SK-N-SH (cell line): Measurements from ENCODE around the gene DOC2A. TPM values are rescaled to one million over a fixed set of nuclear protein-coding genes. Genes with fewer than 3 reads are reported as not detected.

ENCODE experiments used
- CTCF ChIA-PET: fragments of 300-600, 350-600 bp; formaldehyde crosslinking; extraction: SDS; loops from one replicate; lab custom pipeline; 2021; lab: Yijun Ruan, JAX
- POLR2A ChIA-PET: fragments of 350-600 bp; sonication (Branson Sonifier 250); formaldehyde crosslinking; extraction: SDS; loops from one replicate; lab custom pipeline; 2020; ENCODE audit warnings: antibody characterized with exemption, inconsistent platforms; lab: Yijun Ruan, JAX
- DNase-seq: peaks from one replicate; pipeline ENCODE4 v3.0.0; 2012
- H2AFZ ChIP-seq: fragments of 200-600 bp; sonication (generic); 2 replicates; pipeline ENCODE4 v1.8.1; 2016; ENCODE audit warnings: antibody characterized with exemption, mild to moderate bottlenecking, low read depth
- H3F3A ChIP-seq: fragments of 200-600 bp; sonication (generic); replicated peaks from 2 replicates; pipeline ENCODE3; 2016; ENCODE audit warnings: antibody characterized with exemption, mild to moderate bottlenecking; ENCODE audit not compliant: insufficient read depth
- H3K27ac ChIP-seq, 2 experiments: fragments of 200-500 bp in 1 of 2; fragments of 200-600 bp in 1 of 2; sonication (Bioruptor generic) in 1 of 2; sonication (generic), shearing (Covaris generic) in 1 of 2; 2 replicates each; pipeline versions ENCODE4 v1.5.1 to v1.6.1; 2014 to 2016; ENCODE audit warnings: low read depth in 2 of 2, inconsistent platforms in 1 of 2, low read length in 1 of 2, mild to moderate bottlenecking in 1 of 2, mixed read lengths in 1 of 2
- H3K27me3 ChIP-seq: fragments of 200-600 bp; sonication (generic), shearing (Covaris generic); 2 replicates; pipeline ENCODE4 v1.6.1; 2016; ENCODE audit warnings: mixed run types; ENCODE audit not compliant: insufficient read depth
- H3K36me3 ChIP-seq, 2 experiments: fragments of 200-500 bp in 1 of 2; fragments of 200-600 bp in 1 of 2; sonication (Bioruptor generic) in 1 of 2; sonication (generic) in 1 of 2; replicated peaks in 1 of 2; 2 replicates each; pipeline versions ENCODE3 to v1.5.1; 2014 to 2016; ENCODE audit warnings: low read length in 1 of 2, mild to moderate bottlenecking in 1 of 2; ENCODE audit not compliant: insufficient read depth in 2 of 2, control insufficient read depth in 1 of 2
- H3K4me1 ChIP-seq, 2 experiments: fragments of 200-500 bp in 1 of 2; fragments of 200-600 bp in 1 of 2; sonication (Bioruptor generic) in 1 of 2; sonication (generic), shearing (Covaris generic) in 1 of 2; 2 replicates each; pipeline versions ENCODE4 v1.5.1 to v1.6.1; 2014 to 2016; ENCODE audit warnings: low read depth in 1 of 2, low read length in 1 of 2, mixed run types in 1 of 2; ENCODE audit not compliant: insufficient read depth in 2 of 2, control insufficient read depth in 1 of 2
- H3K4me2 ChIP-seq: fragments of 200-600 bp; sonication (generic), shearing (Covaris generic); 2 replicates; pipeline ENCODE4 v1.6.1; 2017; ENCODE audit warnings: mixed run types
- H3K4me3 ChIP-seq, 2 experiments: fragments of 200-500 bp in 1 of 2; fragments of 200-600 bp in 1 of 2; sonication (Bioruptor generic) in 1 of 2; sonication (generic), shearing (Covaris generic) in 1 of 2; 2 replicates each; pipeline versions ENCODE4 v1.5.1 to v1.8.1; 2014 to 2016; ENCODE audit warnings: low read depth in 2 of 2, inconsistent platforms in 1 of 2, low read length in 1 of 2, mild to moderate bottlenecking in 1 of 2, mixed read lengths in 1 of 2, moderate library complexity in 1 of 2
- H3K79me2 ChIP-seq: fragments of 200-600 bp; sonication (generic); 2 replicates; pipeline ENCODE4 v1.8.1; 2017; ENCODE audit warnings: mild to moderate bottlenecking; ENCODE audit not compliant: insufficient read depth
- H3K9ac ChIP-seq: fragments of 200-600 bp; sonication (generic); 2 replicates; pipeline ENCODE4 v1.6.1; 2017; ENCODE audit warnings: mixed run types
- H3K9me2 ChIP-seq: fragments of 200-600 bp; sonication (generic); 2 replicates; pipeline ENCODE4 v1.6.1; 2017; ENCODE audit warnings: mixed run types
- H3K9me3 ChIP-seq: fragments of 200-600 bp; sonication (generic); 2 replicates; pipeline ENCODE4 v1.6.1; 2017; ENCODE audit warnings: mixed run types, mild to moderate bottlenecking, moderate library complexity
- H4K20me1 ChIP-seq: fragments of 200-600 bp; sonication (generic); 2 replicates; pipeline ENCODE4 v1.6.1; 2017; ENCODE audit warnings: mild to moderate bottlenecking, mixed run types; ENCODE audit not compliant: insufficient read depth
- EZH2phosphoT487 ChIP-seq: fragments of 200-600 bp; sonication (generic); IDR thresholded peaks from 2 replicates; pipeline ENCODE4 v1.6.1; 2017; ENCODE audit warnings: low read depth, mixed run types, mild to moderate bottlenecking, antibody characterized with exemption, moderate library complexity, borderline replicate concordance
- FOSL2 ChIP-seq: IDR thresholded peaks from 2 replicates; pipeline ENCODE4 v1.4.0; 2012; ENCODE audit warnings: low read depth, mild to moderate bottlenecking, moderate library complexity, borderline replicate concordance
- FOXJ3 ChIP-seq: sonication (generic); formaldehyde crosslinking; IDR thresholded peaks from 2 replicates; pipeline ENCODE4 v1.5.1; 2020; ENCODE audit warnings: mild to moderate bottlenecking, missing genetic modification reagents
- GABPA ChIP-seq: IDR thresholded peaks from 2 replicates; pipeline ENCODE4 v1.4.0; 2012; ENCODE audit warnings: low read depth, mild to moderate bottlenecking
- GATA2 ChIP-seq: sonication (generic); formaldehyde crosslinking; IDR thresholded peaks from 2 replicates; pipeline ENCODE4 v1.5.0; 2020; ENCODE audit warnings: mild to moderate bottlenecking, missing genetic modification reagents
- RXRA ChIP-seq: IDR thresholded peaks from 2 replicates; pipeline ENCODE4 v1.4.0; 2012; ENCODE audit warnings: low read depth, mild to moderate bottlenecking, borderline replicate concordance
- SIN3A ChIP-seq: IDR thresholded peaks from 2 replicates; pipeline ENCODE4 v1.6.1; 2012; ENCODE audit warnings: low read depth, mild to moderate bottlenecking, low read length, moderate library complexity, borderline replicate concordance
- TCF12 ChIP-seq: IDR thresholded peaks from 2 replicates; pipeline ENCODE4 v1.4.0; 2012
- TEAD4 ChIP-seq: IDR thresholded peaks from 2 replicates; pipeline ENCODE4 v1.4.0; 2012; ENCODE audit warnings: mild to moderate bottlenecking, borderline replicate concordance; ENCODE audit not compliant: insufficient read depth
- WGBS: methylation state at CpG from one replicate; pipeline ENCODE4 v1.1.6; 2017; ENCODE audit warnings: low lambda C conversion rate; 5-methylcytosine and 5-hydroxymethylcytosine counted together
- polyA plus RNA-seq, 3 experiments: library from polyadenylated mRNA; depleted of rRNA; stranded (reverse); fragments of >200 nt; gene quantifications; 2 replicates each; pipeline ENCODE4 v1.2.3, GENCODE V29; 2012

DOC2A gene
- polyA plus RNA-seq, 1 of the 3 experiments (the other 2 are of a cell fraction), result 10.4 TPM

- TF ChIP-seq FOSL2 (no peak), SIN3A (no peak)
- TF ChIP-seq, all 33 proteins: peak for 0
- CTCF ChIA-PET, result interaction anchor here (0.6 to 4.7 kb wide), 5 partner anchors 10 to 159 kb away, joined by 3 to 41 read pairs (median 6); partner anchors contain the start of genes INO80E, TAOK2 and TLCD3B
Measured at GRCh38 chr16:30006659-30007377, 4.0 kb downstream of the DOC2A start.

GRCh38 chr16:30006095-30006473, 4.7 kb downstream of the DOC2A start:
- Histone ChIP-seq H3K4me2 (no peak overlapping the region), H3K9me2 (no peaks in the 10 kb centered on the region), H3K4me3 (no peak overlapping the region), H3F3A (no peaks in the 10 kb centered on the region), H3K27me3 (no peaks in the 10 kb centered on the region), H3K9me3 (no peaks in the 10 kb centered on the region), H2AFZ (no peak overlapping the region), H3K79me2 (no peaks in the 10 kb centered on the region), H3K36me3 (peaks cover 0 to 11% of the 10 kb centered on the region in 2 experiments), H3K4me1 (peaks cover 0 to 2% of the 10 kb centered on the region in 2 experiments; a peak in 1 of 4 replicates), H4K20me1 (no peaks in the 10 kb centered on the region), H3K9ac (no peak overlapping the region), H3K27ac (no peak overlapping the region)
- TF ChIP-seq GABPA, result no peak
- TF ChIP-seq RXRA, result no peak
- no peak for TF ChIP-seq GATA2 (CRISPR knock-in tag)
- TF ChIP-seq TEAD4, result no peak
- TF ChIP-seq TCF12, result no peak
- TF ChIP-seq EZH2phosphoT487, result no peak
- TF ChIP-seq FOXJ3, result no peak
- DNase-seq, result no peak
- CTCF ChIA-PET, result interaction anchor here (0.6 to 4.7 kb wide), 22 partner anchors 8 to 216 kb away, joined by 3 to 41 read pairs (median 4); partner anchors contain the start of genes INO80E, PAGR1, TAOK2 and TLCD3B
- POLR2A ChIA-PET, result interaction anchor here (0.7 to 1.0 kb wide), 4 partner anchors 9 to 107 kb away, joined by 3 read pairs; partner anchors contain the start of gene SEZ6L2
- 100% methylated on average over 6 of the region's 18 CpGs for WGBS

More at GRCh38 chr16:30006659-30007377, 4.0 kb downstream of the DOC2A start:
- Histone ChIP-seq H2AFZ (no peak overlapping the region), H3K36me3 (peaks cover 0 to 8% of the 10 kb centered on the region in 2 experiments), H3K4me3 (no peak overlapping the region), H3K4me1 (peaks cover 0 to 5% of the 10 kb centered on the region in 2 experiments; a peak in 1 of 4 replicates), H3K27me3 (no peaks in the 10 kb centered on the region), H4K20me1 (no peaks in the 10 kb centered on the region), H3K79me2 (no peaks in the 10 kb centered on the region), H3K9me2 (no peaks in the 10 kb centered on the region), H3K4me2 (no peak overlapping the region), H3K9ac (no peak overlapping the region), H3F3A (no peaks in the 10 kb centered on the region), H3K9me3 (no peaks in the 10 kb centered on the region), H3K27ac (no peak overlapping the region)
- WGBS, result 90% methylated on average over 24 of the region's 34 CpGs
- POLR2A ChIA-PET, result interaction anchor here (0.6 to 1.0 kb wide), 4 partner anchors 17 to 107 kb away, joined by 3 read pairs; partner anchors contain the start of gene SEZ6L2
- no peak for DNase-seq
